Germinal center (tissue), 1 donor: ENCODE data around the gene SUFU.
"Not testable (repeated sequence)": the region's sequence is repeated elsewhere in the genome, so short reads cannot be mapped to it uniquely, and the experiment has no call there.

Experiments used
- DNase-seq: peaks from one replicate; pipeline ENCODE4 v3.0.0; 2012; ENCODE audit warnings: mixed read lengths, low spot score

Gene SUFU

GRCh38 chr10:102480396-102480795 is 23.4 kb upstream of the SUFU start:
- DNase-seq, result no peak

GRCh38 chr10:102484021-102484420 is 19.8 kb upstream of the SUFU start:
- DNase-seq, result no peak

DNA sequence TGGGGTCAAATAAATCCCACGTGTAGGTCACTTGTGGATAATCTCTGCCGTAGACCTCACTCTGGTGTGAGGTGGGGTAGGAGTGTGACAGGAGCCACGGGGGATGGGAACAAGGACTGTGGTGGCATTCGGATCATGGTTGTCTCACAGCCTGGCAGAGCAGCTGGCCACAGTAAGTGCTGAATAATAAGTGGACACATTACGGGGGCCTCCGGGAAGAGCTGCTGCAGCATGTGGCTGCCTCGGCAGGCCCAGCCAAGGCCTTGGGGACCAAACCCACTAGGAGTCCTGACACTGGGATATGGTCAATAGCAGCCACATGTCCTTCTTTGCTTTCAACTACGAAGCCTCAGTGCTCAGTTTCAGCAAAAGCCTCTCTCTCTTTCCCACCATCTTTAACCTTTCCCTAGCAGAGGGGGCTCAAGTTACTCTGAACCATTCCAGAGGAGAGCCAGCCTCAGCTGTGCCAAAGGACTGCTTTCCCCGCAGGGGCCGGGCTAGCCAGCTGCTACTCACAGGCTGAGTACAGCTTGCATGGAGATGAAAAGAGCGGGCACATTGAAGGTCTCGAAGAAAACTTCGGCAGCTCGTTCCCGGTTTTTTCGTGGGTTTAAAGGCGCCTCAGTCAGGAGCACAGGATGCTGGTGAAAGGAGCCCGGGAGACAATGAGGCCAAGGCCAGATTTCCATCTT is 18.5 kb upstream of the SUFU start:
- DNase-seq, result no peak

DNA sequence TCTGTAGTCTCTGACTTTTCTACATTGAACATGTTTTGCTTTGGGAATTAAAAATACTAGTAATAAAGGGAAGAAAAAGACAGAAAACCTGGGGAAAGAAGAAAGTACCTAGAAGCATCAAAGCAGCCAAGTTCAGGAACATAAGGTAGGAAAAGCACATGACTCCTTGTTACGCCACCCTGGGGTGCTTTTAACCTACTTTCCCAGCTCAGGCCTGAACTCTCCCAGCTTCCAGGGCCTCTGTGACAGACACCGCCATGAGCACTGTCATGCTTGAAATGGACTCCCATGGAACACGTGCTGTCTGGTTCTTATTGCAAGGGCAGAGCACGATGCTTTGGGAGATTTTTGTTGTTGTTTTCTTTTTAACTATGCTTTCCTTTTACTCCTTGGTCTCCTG is 12.6 kb upstream of the SUFU start:
- DNase-seq, result no peak

- DNase-seq, result no peak
These were observed 11.3 kb upstream of the SUFU start for GRCh38 chr10:102492344-102492939.

- no peak for DNase-seq
These were observed 10.8 kb upstream of the SUFU start for GRCh38 chr10:102492983-102493382.

DNA sequence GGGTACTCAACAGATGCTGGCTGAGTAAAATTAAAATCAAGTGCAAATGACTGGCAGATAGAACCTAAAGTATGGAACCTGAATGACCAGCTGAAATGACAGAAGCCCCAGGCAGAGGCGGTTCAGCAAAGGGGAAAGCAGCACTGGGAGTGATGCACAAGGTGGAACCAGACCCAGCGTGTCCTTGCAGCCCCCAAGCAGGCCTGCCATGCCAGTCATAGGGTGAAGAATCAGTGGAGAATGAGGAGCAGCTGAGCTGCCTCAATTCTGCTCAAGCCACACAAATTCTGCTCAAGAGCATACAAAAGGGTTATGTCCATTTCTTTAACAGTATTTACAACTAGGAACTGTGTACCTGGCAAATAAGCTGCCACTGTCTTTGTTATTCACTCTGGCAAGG is 10.0 kb upstream of the SUFU start:
- no peak for DNase-seq

DNA sequence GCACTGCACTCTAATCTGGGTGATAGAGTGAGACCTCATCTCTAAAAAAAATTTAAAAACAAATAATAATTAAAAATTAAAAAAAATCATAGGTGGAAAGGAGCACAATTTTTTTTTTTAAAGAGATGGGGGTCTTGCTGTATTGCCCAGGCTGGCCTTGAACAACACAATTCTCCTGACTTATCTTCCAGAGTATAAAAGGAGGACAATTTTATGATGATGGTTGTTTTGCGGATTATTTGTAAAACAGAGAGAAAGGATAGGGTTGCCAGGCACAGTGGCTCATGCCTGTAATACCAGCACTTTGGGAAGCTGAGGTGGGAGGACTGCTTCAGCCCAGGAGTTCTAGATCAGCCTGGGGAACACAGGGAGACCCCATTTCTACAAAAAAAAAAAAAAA is 6.2 kb upstream of the SUFU start:
- no peak for DNase-seq

GRCh38 chr10:102499356-102499755 is 4.4 kb upstream of the SUFU start:
- no peak for DNase-seq

GRCh38 chr10:102500686-102501085 is 3.1 kb upstream of the SUFU start:
- DNase-seq, result not testable (repeated sequence)

DNA sequence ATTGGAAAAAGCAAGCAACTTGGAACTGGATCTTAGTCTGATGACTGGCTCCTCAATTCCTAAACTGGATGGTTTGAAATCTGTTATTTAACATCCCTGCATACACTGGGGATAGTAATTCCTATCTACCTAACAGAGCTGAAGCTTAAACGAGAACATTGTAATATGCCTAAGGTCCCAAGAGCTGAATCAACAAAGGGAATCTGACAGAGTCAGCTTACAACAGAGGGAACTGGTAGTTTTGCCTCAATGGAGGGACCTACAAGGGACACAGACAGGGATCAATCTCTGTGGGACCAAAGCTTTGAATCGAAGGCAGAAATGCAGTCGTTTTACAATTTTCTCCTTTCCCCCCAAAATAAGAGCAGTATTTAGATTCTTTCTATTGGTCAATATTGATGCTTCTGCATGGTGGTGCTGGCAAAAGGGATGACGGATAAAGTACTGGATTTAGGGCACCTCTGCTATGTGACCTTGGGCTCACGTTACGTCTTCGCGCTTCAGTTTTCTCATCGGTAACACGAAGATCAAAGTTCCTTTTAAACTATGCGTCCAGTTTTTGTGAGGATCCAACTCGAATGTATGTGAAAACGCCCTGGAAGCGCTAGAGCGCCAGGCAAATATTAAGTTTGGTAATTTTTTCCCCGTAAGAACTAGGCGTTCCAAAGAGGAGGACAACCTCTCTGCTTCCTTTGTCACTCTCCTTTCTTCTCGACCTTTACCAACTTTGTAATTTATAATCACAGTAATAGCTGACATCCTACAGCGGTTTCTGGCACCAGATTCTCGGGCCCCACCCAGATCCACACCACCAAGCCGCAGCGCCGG is 2.4 kb upstream of the SUFU start:
- no peak for DNase-seq

DNA sequence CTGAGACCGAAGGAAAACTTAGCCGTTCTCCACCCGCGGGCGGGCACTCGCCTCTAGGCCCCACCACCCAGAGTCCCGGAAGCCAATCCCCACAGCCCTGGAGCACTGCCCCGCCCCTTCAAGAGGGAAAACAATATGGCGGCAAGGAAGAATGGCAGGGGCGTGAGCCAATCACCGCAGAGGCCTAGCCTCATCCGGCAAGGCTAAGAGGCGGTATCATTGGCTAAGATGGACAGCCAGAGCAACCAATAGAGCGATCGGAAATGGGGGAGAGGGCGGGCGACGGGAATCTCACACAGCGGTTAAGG is 1.8 kb upstream of the SUFU start:
- peak; percentile 99 for DNase-seq

DNA sequence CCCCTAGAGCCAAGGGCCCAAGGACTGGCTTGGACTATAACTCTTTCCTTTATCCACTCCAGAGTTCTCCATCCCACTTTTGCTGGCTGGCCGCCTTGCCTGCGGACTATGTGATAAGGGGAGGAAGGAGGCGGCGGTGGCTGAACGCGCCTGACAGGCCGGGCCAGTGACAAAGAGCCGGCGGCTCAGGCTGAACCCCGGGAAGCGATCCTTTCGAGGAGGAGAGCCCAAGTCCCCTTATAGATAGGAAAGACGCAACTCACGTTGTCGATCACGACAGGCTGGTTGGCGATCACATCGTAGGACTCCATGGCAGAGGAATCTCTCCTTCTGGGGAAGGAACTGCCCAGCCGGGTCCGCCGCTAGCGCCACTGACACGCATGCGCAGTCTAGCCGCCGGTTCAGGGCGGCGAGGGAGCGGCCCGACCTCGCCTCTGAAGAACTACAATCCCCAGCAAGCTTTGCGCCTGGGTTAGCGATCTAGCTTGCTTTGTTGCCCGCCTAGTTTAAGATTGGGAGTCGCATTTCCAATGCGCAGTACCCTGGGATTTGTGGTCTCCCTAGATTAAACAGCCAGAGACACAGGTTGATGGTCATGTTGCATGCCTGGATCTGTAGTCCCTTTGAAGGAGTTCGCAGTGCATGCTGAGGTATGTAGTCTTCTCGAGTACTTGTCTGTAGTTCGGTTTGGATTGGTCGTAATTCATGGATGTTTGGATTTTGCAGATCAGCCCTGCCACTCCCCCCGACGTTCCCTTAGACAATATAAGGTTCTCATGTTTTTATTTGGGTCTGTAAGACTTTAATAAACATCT is 1.2 kb upstream of the SUFU start, which contains the start of gene ACTR1A:
ACTR1A (minus strand) TSS at position 376 of the 815 bp plus-strand sequence; CDS start at position 311, 65 bp downstream.
- peak; percentile 90 for DNase-seq

DNA sequence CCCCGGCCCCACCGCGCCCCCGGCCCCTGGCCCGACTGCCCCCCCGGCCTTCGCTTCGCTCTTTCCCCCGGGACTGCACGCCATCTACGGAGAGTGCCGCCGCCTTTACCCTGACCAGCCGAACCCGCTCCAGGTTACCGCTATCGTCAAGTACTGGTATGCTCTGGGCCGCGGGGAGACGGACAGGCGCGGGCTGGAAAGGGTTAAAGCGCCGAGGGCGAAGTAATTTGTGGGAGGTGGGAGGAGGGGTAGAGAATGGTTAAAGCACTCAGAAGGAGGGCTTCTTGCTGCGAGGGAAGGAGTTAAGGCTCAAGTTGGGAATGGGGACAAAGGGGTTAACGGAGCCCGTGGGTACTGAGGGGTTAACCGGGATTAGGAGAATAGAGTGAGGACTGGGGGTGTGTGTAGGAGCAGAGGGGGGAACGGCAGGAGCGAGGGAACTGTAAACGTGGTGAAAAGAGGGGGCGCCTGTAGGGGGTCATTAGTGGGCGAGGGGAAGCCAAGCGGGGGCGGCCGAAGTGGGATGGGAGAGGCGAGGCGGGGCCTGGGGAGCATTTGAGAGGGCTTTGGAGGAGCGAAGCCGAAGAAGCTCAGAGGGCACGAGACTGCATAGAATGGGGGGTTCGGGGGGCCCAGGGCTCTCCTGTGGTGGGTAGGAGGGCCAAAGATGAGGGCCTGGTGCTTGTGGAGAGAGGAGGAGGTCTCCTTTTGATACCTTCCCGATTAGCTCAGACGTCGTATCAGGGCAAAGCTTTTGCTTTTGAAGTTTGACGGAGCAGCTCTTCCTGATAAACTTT is 605 bp downstream of the SUFU start:
- DNase-seq, result no peak

DNA sequence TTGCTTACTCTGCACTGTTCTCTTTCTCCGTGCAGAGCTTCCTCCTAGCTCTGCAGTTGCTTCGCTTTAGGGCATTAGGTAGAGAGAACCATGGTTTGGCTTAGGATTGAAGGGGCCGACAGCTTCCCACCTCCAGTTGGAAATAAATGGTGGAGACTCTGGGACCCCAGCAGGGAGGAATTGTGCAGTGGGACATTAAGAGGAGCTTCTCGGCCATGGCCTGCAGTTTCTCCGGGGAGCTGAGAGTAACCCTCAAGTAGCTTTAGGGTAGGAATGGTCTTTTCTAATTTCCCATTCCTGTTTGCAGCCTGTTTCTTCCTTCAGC is 1.2 kb downstream of the SUFU start:
- no peak for DNase-seq

DNA sequence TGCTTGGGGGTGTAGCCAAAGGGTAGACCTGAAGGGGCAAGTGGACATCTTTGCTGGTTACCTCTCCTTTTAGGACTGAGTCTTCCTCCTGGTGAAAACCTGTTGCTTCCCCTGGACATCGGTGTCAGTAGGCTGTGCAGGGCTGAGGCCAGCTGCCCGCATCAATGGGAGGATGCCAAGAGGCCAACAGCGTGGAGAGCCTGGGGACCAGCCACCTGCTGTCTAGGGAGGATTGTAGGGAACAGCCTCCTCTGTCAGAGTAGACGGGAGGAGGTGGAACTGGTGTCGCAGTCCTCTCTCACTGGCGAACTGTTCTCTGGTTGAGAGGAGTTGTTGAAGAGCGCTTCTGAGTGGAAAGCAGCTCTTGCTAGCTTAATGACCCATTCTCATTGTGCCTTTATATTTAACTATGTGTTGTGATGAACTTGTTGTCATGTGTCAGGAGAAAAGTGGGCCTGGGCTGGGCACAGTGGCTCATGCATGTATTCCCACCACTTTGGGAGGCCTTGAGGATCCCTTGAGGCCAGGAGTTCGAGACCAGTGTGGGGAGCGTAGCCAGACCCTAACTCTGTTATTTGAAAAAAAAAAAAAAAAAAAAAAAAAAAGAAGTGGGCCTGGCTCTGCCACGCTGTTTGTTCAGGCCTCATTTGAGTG is 1.8 kb downstream of the SUFU start:
- no peak for DNase-seq

- no peak for DNase-seq
These were observed 3.7 kb downstream of the SUFU start for GRCh38 chr10:102507521-102507920.

- no peak for DNase-seq
These were observed 4.7 kb downstream of the SUFU start for GRCh38 chr10:102508506-102508905.

- DNase-seq, result no peak
These were observed 5.6 kb downstream of the SUFU start for GRCh38 chr10:102509387-102509786.

- peak; percentile 69 for DNase-seq
These were observed 8.0 kb downstream of the SUFU start for GRCh38 chr10:102511583-102512274.
